Left kidney (tissue), 2 donors: ENCODE measurements around the gene ADNP. TPM values are rescaled to one million over a fixed set of nuclear protein-coding genes. Genes with fewer than 3 reads are reported as not detected.

ENCODE experiments used
- DNase-seq: peaks from one replicate; pipeline ENCODE4 v3.0.0-alpha.2; 2013
- polyA plus RNA-seq: library from polyadenylated mRNA; unstranded; fragments of 120-200 nt; gene quantifications from one replicate; pipeline ENCODE4 v1.2.1, GENCODE V29; 2013; ENCODE audit not compliant: insufficient read length

ADNP gene
- polyA plus RNA-seq, 1 donor = 160 TPM

GRCh38 chr20:50943069-50943468 lies 11.8 kb upstream of the ADNP start:
- DNase-seq = no peak

DNA sequence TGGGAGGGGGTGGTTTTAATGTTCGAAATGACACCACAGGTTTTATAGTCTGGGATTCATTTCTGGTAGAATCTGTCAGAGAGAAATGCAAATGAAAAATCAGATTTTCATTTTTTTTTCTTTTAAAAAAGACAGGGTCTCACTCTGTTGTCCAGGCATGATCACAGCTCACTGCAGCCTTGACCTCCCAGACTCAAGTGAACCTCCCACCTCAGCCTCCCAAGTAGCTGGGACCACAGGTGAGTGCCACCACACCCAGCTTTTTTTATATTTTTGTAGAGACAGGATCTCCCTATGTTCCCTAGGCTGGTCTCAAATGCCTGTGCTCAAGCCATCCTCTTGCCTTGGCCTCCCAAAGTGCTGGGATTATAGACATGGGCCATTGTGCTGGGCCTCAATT lies 2.4 kb upstream of the ADNP start:
- DNase-seq = no peak

DNA sequence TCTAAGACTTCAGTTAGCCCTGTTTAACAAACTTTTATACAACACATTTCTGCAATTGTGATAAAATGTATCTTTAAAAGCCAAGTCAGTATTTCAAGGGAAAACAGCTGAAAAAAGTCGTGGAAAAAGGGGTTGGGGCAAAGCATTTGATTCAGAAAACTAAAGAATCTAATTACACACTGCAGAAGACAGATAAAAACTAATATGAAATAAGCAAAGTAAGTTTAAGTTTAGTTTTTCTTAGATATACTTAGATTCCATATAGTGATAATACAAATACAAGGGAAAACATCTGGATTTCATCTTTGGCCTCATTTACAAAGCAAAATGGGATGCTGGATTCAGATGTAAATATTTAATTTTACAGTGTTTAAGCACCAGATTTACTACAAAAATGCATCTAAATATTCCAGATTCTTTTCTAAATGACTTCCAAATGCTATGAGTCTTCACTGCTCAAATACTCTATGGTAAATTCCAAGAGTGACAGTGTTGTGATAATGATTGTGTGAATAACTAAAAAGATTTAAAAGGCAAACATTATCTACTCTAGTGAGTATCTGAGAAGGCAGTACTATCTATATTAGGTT lies 1.5 kb upstream of the ADNP start:
- DNase-seq = no peak

GRCh38 chr20:50932016-50932485 lies 814 bp upstream of the ADNP start:
- no peak for DNase-seq

GRCh38 chr20:50930976-50931305 lies 296 bp downstream of the ADNP start:
- no peak for DNase-seq

- no peak for DNase-seq
Observed at GRCh38 chr20:50930139-50930975, 880 bp downstream of the ADNP start.

DNA sequence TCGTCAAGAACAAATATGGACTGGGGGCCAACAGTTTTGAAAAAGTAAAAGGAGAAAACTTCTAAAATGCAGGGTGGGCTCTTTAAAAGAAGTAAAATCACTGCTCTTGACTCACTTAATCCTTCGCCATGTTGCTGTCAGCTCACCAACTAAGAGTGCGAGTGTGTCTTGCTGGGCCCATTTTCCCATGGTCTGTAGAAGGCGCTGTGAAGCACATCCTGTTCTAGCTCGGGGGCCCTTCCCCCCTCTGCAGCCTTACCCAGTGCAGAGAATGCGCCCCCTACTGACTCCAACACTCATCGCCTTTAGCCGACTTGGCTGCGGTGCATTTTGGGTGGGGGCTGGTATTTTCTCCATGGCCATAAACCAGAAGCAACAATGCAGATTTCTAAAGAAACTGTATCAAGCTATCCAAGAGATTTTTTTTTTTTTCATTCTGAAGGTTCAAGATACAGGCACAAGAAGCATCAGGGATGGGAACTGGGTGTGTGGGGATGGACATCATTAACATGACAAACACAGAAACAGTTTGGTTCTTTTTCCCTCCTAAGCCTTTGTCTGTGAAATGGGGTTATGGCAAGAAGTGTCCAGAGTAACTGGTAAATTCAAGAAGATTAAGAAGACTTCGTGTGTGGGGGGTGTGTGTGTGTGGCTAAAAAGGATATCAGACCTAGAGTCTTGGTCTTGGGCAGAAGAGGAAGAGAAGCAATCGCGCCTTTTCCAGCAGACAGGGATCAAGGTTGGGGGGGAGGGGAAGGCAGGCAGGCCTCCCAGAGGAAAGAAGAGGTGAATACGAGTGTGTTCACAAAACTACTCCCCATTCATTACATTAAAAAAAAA lies 1.7 kb downstream of the ADNP start:
- DNase-seq = peak; percentile 95

DNA sequence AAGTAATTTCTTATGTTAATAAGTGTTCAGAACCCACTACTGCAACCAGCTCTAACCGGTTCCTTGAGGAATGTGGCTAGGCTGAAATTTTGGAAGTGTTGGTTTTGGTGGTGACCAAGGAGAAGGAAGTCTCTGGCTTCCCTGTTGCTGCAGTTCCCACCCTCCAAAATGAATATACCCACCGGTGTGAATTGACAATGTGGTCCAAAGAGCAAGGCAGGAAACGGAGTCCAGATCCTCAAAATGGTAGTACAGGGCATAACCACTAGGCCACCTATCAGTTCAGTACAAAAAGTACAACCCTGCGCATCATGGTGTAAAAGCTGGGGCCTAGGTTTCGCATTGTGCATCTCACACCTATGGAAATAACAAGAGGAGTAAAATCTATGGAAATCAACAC lies 2.8 kb downstream of the ADNP start:
- DNase-seq = no peak

- no peak for DNase-seq
Observed at GRCh38 chr20:50926530-50926929, 4.7 kb downstream of the ADNP start.

DNA sequence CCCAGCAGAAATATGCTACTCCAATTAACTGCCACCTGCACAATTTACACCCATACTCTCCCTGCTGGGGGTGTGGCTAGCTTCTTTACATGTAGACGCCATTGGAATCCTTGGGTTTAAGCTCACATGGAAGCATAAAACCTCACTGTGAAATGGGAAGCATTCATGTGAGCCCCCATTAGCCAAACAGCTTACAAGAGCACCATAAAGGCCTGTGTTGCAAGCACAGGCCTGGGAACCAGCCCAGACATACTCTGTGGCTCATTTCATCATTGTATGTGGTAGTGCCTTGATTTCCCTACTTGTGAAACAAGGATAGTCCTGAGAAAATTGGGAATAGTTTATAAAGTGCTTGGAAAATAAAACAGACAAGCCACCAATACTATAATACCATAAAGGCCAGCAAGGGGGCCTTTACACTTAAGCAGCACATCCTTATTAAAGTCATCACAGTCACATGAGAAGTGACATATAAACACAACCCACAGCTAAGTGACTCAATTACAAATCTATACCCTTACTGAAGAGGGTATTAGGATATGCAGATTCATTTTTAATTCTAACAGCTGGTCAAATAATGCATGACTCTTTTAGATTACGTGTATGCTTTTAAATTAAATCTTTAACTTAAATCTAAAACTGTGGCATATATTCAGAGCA lies 6.8 kb downstream of the ADNP start:
- DNase-seq = no peak

- no peak for DNase-seq
Observed at GRCh38 chr20:50921803-50922501, 9.3 kb downstream of the ADNP start.

- DNase-seq = no peak
Observed at GRCh38 chr20:50920997-50921396, 10.2 kb downstream of the ADNP start.

DNA sequence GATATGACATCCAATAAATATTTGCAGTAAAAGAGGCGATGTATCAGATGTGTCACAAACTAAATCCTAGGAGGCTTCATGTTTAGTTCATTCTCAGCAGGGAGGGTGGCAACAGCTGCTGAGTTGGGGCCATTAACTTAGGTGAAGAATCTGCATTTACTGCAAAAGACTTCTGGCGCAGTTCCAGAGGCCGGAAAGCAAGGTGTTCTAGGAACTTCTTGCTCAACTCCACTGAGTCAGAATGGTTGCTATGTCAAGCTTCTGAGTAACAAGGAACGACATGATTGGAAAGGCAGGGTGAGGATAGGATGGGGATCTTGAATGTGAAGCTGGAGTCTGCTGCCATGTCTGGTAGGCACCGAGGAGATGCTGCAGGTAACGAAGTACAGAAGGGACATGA lies 11.7 kb downstream of the ADNP start:
- no peak for DNase-seq

- DNase-seq = no peak
Observed at GRCh38 chr20:50918403-50918802, 12.8 kb downstream of the ADNP start.

GRCh38 chr20:50916934-50917333 lies 14.3 kb downstream of the ADNP start:
- DNase-seq = no peak

DNA sequence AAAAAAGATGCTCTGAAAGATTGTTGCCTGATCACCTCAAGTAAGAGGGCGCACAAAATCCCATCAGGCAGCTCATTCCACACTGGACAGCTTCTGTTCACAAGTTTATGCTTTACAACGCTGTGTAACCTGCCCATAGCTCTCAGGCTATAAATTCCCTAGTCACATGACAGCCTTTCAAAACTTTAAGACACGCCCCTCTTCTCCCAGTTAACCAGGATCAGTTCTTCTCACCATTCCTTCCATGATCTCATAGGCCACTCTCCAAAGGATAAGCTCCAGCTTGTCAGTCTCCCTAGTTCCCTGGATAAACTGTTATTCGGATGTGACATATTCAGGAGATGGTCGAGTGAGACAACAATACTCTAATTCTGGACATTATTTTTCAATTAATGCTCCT lies 15.0 kb downstream of the ADNP start:
- DNase-seq = no peak

DNA sequence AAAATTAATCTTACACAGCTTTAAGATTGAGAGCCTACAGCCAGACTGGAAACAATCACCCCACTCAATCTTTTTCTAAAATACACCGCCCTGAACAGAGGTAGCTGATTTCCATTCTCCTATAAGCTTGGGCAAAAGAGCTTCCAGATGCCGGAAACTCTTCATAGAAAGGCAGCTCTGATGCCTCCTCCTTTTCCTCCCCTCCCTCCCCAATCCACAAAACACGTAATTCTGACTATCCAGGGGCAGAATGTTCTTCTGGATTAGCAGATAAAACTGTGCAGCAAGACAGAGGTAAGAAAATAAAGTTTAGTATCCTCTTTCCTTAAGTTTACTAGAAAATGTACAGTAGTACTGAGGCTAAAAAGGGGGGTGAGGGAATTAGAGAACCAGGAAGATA lies 15.8 kb downstream of the ADNP start:
- no peak for DNase-seq

DNA sequence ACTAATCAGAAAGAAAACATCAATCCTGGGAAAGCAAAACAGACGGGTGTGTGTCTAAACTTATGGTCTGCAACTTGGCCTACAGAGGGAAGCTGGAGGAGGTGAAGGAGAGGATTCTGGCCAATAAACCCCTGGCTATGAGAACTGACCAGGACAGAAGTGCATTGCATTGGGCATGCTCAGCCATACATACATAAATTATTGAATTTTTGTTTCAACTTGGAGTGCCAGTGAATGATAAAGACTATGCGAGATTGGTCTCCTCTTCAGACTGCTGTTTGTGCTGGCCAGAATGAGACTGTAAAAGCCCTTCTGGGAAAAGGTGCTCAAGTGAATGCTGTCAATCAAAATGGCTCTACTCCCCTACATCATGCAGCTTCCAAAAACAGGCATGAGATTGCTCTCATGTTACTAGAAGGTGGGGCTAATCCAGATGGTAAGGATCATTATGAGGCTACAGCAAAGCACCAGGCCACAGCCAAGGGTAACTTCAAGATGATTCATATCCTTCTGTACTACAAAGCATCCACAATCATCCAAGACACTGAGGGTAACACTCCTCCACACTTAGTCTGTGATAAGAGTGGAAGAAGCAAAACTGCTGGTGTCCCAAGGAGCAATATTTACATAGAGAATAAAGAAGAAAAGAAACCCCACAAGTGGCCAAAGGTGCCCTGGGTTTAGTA lies 17.4 kb downstream of the ADNP start:
- DNase-seq = no peak

GRCh38 chr20:50911716-50912115 lies 19.5 kb downstream of the ADNP start:
- no peak for DNase-seq

GRCh38 chr20:50911030-50911429 lies 20.2 kb downstream of the ADNP start:
- no peak for DNase-seq

DNA sequence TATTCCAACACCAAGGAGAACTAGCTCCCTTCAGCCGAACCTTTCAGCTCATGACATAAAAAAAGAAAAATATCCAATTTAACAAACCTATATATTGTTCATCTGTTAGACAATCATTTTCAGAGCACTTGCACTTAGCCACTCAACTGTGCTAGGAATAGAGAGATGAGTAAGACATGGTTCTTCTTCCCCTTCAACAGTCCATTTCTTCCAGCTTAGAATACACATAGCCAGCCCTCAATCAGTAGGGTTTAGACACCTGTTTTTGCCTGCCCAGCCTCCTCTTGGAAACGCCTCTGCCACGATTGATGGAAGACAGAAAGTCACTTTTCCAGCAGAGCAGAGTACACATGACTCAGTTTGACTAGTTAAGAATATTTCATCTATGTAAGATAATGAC lies 21.8 kb downstream of the ADNP start:
- DNase-seq = no peak
